ENCODE data around the gene C19orf81. TPM values are rescaled to one million over a fixed set of nuclear protein-coding genes. Genes with fewer than 3 reads are reported as not detected.
A peak's percentile ranks its signal among the peaks of the same experiment; 100 is the strongest.

Gene C19orf81
- total RNA-seq, 2 donors from 2014 or later, result 5.1 to 5.7 TPM

DNA sequence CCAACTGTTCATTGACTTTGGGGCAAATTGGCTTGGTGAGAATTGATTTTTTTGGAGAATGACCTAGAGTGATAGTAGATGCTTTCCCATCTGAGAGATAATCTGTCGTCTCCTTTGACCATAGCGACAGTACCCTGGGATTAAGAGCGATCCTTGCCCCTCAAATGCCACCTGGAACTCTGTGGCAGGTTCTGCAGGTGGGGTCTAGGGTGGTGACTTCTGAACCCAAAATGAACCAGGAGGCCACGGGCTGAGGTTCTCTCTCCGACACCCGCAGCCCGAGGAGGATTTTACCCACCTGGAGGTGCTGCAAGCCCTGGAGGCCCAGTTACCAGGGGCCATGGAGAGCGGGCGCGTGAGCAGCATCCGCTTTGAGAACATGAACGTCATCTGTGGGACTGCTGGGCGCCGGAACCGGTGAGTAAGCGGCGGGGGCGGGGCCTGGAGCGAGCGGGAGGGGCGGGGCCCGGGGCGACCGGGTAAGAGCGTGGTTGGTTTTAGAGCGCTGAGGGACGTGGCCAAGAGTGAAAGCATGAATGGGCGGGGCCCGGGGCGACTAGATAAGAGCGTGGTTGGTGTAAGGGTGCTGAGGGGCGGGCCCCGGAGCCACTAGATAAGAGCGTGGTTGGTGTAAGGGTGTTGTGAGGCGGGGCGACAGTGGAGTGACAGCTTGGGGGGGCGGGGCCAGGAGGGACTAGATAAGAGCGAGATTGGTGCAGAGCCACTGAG is 8.6 kb downstream of the C19orf81 start:
- peak; percentile 94 to 95 for ATAC-seq (replicated peaks in 1 of 2)
- peaks cover 29% of the 10 kb centered on the region for H3K4me1 Mint-ChIP-seq (ENCODE audit: low read depth)
- peak overlapping the region; percentile 56 for H3K27ac Mint-ChIP-seq
- H3K9me3 Mint-ChIP-seq, result peaks cover 3 to 10% of the 10 kb centered on the region in 2 donors
- DNase-seq, result peak; percentile 96 to 98
- H3K27me3 Mint-ChIP-seq (ENCODE audit: low read depth), result peaks cover 74% of the 10 kb centered on the region
- peaks cover 4 to 14% of the 10 kb centered on the region in 2 donors for H3K36me3 Mint-ChIP-seq (ENCODE audit: insufficient read depth in 2 of 2)
- peak overlapping the region; percentile 85 to 93 for H3K4me3 Mint-ChIP-seq

DNA sequence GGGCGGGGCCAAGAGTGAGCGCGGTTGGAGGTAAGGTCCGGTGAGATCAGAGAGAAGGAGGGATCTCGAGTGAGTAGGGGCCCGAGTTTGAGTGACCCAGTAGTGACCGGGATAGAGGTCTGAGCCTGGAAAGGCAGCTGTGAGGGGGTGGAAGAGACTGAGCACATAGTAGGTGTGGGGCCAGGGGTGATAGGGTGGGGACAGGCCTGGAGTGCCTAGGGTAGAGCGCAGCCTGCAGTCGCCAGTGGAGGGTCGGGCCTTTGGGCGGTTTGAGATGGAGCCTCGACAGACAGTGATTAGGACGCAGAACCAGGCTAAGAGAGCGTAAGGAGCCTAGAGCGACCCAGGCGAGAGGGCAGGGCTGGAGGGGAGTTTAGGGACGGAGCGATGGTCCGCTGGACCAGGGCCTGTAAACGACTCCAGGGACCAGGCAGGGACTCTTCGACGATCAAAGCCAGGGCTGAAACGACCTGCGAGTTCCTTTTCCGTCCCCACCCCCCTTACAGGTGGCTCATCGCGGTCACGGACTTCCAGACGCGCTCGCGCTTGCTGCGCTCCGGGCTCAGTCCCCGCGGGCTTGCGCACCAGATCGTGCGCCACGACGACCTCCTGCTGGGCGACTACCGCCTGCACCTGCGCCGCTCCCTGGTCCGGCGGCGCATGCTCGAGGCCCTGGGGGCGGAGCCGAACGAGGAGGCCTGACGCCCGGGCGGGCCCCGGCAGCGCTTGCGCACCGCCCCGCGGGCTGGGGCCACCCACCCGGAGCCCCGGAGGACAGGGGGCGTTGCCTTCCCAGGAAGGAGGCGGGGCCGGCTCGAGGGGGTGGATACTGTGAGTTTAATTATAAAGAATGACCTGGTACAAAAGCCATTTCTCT is 9.4 kb downstream of the C19orf81 start:
- H3K4me1 Mint-ChIP-seq (ENCODE audit: low read depth), result peaks cover 29% of the 10 kb centered on the region
- peaks cover 4 to 14% of the 10 kb centered on the region in 2 donors for H3K36me3 Mint-ChIP-seq (ENCODE audit: insufficient read depth in 2 of 2)
- ATAC-seq (replicated peaks in 1 of 2) (peak; percentile 59), DNase-seq (peak; percentile 87 to 91)
- peaks cover 3 to 10% of the 10 kb centered on the region in 2 donors for H3K9me3 Mint-ChIP-seq
- peak overlapping the region; percentile 56 for H3K27ac Mint-ChIP-seq
- H3K27me3 Mint-ChIP-seq (ENCODE audit: low read depth), result peaks cover 72% of the 10 kb centered on the region
- H3K4me3 Mint-ChIP-seq, result peak overlapping the region; percentile 85 to 93

DNA sequence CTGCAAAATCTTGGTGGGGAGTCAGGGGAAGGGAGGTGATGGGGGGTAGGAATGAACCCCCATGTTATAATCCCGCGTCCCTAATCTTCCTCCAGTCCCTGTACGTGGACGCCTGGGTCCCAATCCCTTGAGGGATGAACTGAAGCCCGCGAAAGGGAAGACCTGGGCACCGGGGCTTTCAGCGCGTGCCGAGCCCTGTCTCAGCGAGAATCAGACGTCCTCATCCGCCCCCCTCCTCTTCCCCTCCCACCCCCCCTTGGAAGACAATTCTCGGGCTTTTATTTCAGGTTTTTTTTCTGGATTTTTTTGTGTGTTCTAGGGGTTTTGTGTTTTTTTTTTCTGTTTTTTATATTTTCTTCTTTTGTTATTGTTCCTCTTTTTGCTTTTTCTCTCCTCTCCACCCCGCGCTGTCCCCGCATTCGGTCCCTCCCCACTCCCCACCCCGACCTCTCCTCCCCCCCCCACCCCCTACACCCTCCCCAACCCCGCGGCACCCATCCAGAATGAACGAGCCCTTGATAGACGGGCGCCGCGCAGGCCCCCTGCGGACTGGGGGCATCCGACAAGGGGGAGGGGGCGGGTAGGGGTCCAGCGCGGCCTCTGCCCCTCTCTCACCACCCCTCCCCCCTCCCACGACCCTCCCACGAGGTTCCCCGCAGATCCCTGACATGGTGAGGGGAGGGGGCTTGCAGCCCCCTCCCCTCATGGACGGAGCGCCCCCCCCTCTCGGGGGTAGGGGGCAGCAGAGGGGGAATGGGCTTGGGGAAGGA is 10.3 kb downstream of the C19orf81 start:
- ATAC-seq (replicated peaks in 1 of 2), result no peak
- peaks cover 69% of the 10 kb centered on the region for H3K27me3 Mint-ChIP-seq (ENCODE audit: low read depth)
- H3K4me1 Mint-ChIP-seq (ENCODE audit: low read depth), result peaks cover 29% of the 10 kb centered on the region
- no peak overlapping the region for H3K27ac Mint-ChIP-seq
- DNase-seq, result no peak
- peaks cover 4 to 14% of the 10 kb centered on the region in 2 donors for H3K36me3 Mint-ChIP-seq (ENCODE audit: insufficient read depth in 2 of 2)
- peaks cover 3 to 10% of the 10 kb centered on the region in 2 donors for H3K9me3 Mint-ChIP-seq
- peak overlapping the region; percentile 46 to 93 for H3K4me3 Mint-ChIP-seq

DNA sequence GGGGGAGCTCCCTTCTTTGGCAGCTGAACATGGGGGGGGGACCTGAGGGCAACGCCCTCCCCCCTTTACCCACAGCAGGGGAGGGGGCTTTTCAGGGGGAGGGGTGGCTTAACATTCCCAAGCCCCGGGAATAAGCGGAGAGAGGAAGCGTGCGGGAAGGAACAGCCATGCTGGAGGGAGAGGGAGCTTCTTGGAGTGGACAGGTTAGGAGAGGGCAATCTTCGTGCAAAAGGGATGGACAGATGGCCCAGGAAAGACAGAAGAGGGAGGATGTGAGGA is 10.8 kb downstream of the C19orf81 start:
- no peak for DNase-seq
- Mint-ChIP-seq H3K27ac (no peak overlapping the region), H3K4me3 (peak overlapping the region; percentile 59 to 60), H3K4me1 (ENCODE audit: low read depth) (peaks cover 29% of the 10 kb centered on the region), H3K36me3 (ENCODE audit: insufficient read depth in 2 of 2) (peaks cover 4 to 10% of the 10 kb centered on the region in 2 donors), H3K27me3 (ENCODE audit: low read depth) (peaks cover 67% of the 10 kb centered on the region), H3K9me3 (peaks cover 2 to 7% of the 10 kb centered on the region in 2 donors)
- no peak for ATAC-seq (replicated peaks in 1 of 2)

DNA sequence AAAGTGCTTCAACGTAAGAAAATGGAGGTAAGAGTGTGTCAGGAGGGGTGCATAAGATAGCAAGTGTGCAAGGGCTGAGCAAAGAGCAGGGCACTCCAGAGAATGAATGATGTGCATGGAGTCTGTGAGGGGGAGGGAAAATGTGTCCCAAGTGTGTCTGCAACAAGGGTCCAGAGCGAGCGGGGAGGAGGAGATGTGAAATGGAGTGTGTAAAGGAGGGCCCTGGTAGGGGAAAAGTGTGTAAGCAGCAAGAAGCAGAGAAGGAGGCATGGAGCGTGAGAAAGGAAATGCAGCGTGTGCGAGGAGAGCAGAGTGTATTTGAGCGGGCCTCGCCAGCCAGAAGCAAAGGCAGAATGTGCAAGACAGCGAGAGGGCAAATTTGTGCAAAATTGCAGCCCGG is 11.8 kb downstream of the C19orf81 start:
- Mint-ChIP-seq H3K4me1 (ENCODE audit: low read depth) (peaks cover 29% of the 10 kb centered on the region), H3K4me3 (no peak overlapping the region), H3K27me3 (ENCODE audit: low read depth) (peaks cover 71% of the 10 kb centered on the region), H3K9me3 (peaks cover 0 to 4% of the 10 kb centered on the region in 2 donors), H3K27ac (no peak overlapping the region), H3K36me3 (ENCODE audit: insufficient read depth in 2 of 2) (peaks cover 4 to 10% of the 10 kb centered on the region in 2 donors)
- DNase-seq (no peak), ATAC-seq (replicated peaks in 1 of 2) (no peak)

- Mint-ChIP-seq H3K9me3 (no peaks in the 10 kb centered on the region), H3K27me3 (ENCODE audit: low read depth) (peaks cover 62% of the 10 kb centered on the region), H3K27ac (no peak overlapping the region), H3K4me3 (no peak overlapping the region), H3K4me1 (ENCODE audit: low read depth) (peaks cover 21% of the 10 kb centered on the region), H3K36me3 (ENCODE audit: insufficient read depth in 2 of 2) (peaks cover 4 to 10% of the 10 kb centered on the region in 2 donors)
- DNase-seq, result no peak
- ATAC-seq (replicated peaks in 1 of 2), result no peak
Observed at GRCh38 chr19:50661766-50662650, 12.8 kb downstream of the C19orf81 start.

DNA sequence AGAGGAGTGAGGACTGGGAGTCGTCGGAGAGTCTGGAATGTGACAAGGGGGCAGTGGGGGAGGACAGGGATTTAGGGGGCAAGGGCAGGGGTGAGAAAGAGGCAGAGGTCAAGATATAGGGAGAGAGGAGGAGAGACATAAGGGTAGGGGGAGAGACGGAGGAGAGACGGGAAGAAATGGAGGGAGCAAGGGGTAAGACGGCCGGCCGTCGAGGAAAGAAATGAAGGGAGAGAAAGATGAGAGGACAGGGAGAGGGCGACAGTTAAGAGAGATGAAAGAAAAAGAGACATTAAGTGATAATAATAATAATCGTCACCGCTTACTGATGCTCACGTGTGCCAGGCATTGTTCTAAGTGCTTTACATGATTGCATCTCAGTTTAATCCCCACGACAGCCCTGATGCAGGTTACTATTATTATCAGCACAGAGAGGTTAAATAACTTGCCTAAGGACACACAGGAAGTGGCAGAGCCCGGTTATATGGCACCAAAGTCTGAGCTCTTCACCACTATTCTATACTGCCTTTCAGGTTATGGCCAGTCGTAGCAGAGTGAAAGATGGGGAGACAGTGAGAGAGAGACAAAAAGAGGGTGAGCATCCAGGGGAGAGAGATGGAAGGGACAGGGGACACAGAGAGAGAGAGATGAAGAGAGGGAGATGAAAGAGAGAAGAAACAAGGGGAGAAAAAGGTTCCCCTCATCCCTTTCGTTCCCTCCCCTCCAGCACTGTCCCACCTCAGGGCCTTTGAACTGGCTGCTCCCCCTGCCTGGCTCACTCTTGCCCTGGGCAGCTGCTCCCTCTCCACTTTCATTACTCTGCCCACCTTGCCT is 13.6 kb downstream of the C19orf81 start:
- DNase-seq (no peak), ATAC-seq (replicated peaks in 1 of 2) (no peak)
- Mint-ChIP-seq H3K27me3 (ENCODE audit: low read depth) (peaks cover 53% of the 10 kb centered on the region), H3K9me3 (no peaks in the 10 kb centered on the region), H3K27ac (no peak overlapping the region), H3K36me3 (ENCODE audit: insufficient read depth in 2 of 2) (peaks cover 4 to 5% of the 10 kb centered on the region in 2 donors), H3K4me3 (no peak overlapping the region), H3K4me1 (ENCODE audit: low read depth) (peaks cover 12% of the 10 kb centered on the region)

DNA sequence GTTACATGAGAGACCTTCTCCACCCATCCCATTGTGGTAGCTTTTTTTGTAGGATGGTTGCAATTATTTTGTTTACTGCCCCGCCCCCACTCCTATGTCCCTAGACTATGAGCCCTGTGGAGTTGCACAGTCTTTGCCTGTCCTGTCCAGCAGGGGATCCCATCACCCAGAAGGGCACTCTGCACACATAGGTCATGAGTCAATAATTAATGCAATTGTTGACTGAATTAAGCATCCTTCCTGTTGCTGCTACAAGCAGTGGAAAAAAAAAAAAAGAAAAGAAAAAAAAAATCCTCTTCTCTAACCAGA is 14.2 kb downstream of the C19orf81 start:
- Mint-ChIP-seq H3K4me1 (ENCODE audit: low read depth) (peaks cover 7% of the 10 kb centered on the region), H3K36me3 (ENCODE audit: insufficient read depth in 2 of 2) (peaks cover 0 to 3% of the 10 kb centered on the region in 2 donors), H3K27me3 (ENCODE audit: low read depth) (peaks cover 48% of the 10 kb centered on the region), H3K27ac (no peak overlapping the region), H3K9me3 (no peaks in the 10 kb centered on the region), H3K4me3 (no peak overlapping the region)
- ATAC-seq (replicated peaks in 1 of 2) (no peak), DNase-seq (no peak)

GRCh38 chr19:50664204-50664603 is 15.0 kb downstream of the C19orf81 start:
- Mint-ChIP-seq H3K4me1 (ENCODE audit: low read depth) (peaks cover 5% of the 10 kb centered on the region), H3K27me3 (ENCODE audit: low read depth) (peaks cover 49% of the 10 kb centered on the region), H3K4me3 (no peak overlapping the region), H3K27ac (no peak overlapping the region), H3K36me3 (ENCODE audit: insufficient read depth in 2 of 2) (peaks cover 0 to 3% of the 10 kb centered on the region in 2 donors), H3K9me3 (no peaks in the 10 kb centered on the region)
- no peak for ATAC-seq (replicated peaks in 1 of 2)
- no peak for DNase-seq

DNA sequence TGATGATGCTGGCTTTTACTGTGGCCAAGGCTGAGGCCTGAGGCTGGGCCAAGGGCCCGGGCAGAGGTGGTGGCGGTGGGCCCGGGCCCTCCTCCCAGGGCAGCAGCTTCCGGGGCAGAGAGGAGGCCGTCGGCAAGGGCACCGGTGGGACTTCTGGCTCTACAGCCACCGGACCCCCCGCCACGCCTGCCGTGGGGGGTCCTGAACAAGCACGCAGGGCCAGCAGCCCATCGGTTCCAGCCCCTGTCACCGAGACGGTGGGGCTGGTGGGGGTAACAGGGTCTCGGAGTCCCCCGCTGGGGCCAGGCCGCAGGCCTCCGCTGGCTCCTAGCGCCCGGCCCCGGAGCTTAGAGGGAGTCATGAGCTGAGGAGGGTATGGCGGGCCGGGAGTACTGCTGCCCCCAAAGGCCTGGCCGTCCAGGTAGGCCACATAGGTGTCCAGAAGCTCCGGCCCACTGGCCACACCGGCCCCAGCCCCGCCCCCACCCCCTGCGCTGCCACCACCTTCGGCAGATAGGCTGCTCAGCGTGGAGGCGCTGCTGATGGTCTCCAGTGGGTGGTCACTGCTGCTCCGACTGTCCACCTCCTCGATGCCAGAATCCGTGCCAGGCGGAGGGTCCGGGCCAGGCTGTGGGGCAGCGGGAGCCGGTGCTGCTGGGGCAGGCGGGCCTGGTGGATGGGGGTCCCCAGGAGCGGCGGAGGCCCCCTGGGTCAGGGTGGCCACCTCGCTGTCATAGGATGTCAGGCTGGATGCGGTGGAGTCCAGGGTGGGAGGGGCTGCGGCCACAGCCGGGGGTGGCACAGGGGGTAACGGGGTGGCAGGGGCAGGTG is 17.3 kb downstream of the C19orf81 start:
- ATAC-seq (replicated peaks in 1 of 2) (peak; percentile 20 to 27), DNase-seq (no peak)
- H3K27ac Mint-ChIP-seq, result no peak overlapping the region
- no peaks in the 10 kb centered on the region for H3K4me1 Mint-ChIP-seq (ENCODE audit: low read depth)
- no peak overlapping the region for H3K4me3 Mint-ChIP-seq
- H3K36me3 Mint-ChIP-seq (ENCODE audit: insufficient read depth in 2 of 2), result peaks cover 0 to 1% of the 10 kb centered on the region in 2 donors
- H3K9me3 Mint-ChIP-seq, result no peaks in the 10 kb centered on the region
- H3K27me3 Mint-ChIP-seq (ENCODE audit: low read depth), result peaks cover 50% of the 10 kb centered on the region

DNA sequence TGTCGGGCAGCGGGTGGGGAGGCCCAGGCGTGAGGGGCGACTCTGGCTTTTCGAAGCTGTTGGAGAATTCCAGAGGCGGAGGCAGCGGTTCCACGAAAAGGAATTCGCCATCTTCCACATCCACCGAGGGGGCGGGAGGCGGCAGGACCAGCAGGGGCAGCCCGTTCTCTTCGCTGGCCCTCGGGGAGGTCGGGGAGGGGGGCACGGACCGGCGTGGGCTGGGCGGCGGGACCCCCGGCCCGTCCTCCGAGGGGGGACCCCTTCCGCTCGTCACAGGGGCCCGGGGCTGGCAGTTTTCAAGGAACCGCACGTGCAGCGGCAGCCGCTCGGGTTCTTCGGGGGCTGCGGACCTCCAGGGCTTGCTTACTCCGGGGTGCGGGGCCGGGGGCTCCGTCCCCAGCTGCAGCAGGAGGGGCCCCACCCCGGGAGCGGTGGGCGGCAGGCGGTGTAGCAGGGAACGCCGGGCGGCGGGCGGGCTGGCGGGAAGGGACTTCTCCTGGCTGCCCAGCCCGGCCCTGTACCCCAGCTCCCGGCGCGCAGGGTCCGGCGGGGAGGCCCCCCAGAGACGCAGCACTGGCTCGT is 18.0 kb downstream of the C19orf81 start:
- no peak overlapping the region for H3K4me3 Mint-ChIP-seq
- no peak for DNase-seq
- H3K27me3 Mint-ChIP-seq (ENCODE audit: low read depth), result peaks cover 56% of the 10 kb centered on the region
- H3K27ac Mint-ChIP-seq, result no peak overlapping the region
- peaks cover 0 to 1% of the 10 kb centered on the region in 2 donors for H3K36me3 Mint-ChIP-seq (ENCODE audit: insufficient read depth in 2 of 2)
- H3K4me1 Mint-ChIP-seq (ENCODE audit: low read depth), result no peaks in the 10 kb centered on the region
- no peaks in the 10 kb centered on the region for H3K9me3 Mint-ChIP-seq
- ATAC-seq (replicated peaks in 1 of 2), result no peak
